IMR-90 (cell line): ENCODE data around the gene ASCL3. TPM values are rescaled to one million over a fixed set of nuclear protein-coding genes. Genes with fewer than 3 reads are reported as not detected.

Experiments
- ATAC-seq: fragments of 200-7000 bp; cut with Tn5 transposase; 2 replicates; pipeline ENCODE4 v1.9.1; 2020; ENCODE audit warnings: low read depth, mild to moderate bottlenecking, moderate library complexity
- BruUV-seq: library from RNA; stranded (reverse); fragments of 400-500 nt; replicated peaks from 2 replicates; lab custom pipeline; 2021; lab: Mats Ljungman, UMichigan
- CTCF ChIA-PET: fragments of 300-600 bp; formaldehyde crosslinking; extraction: SDS; loops from one replicate; lab custom pipeline; 2021; ENCODE audit warnings: antibody characterized with exemption; lab: Yijun Ruan, JAX
- POLR2A ChIA-PET: fragments of 300-600 bp; sonication (Branson Sonifier 250); formaldehyde crosslinking; loops from one replicate; lab custom pipeline; 2022; ENCODE audit warnings: antibody characterized with exemption; ENCODE audit not compliant: unreplicated experiment; lab: Charles Lee
- DNase-seq: peaks from one replicate; pipeline ENCODE4 v3.0.0; 2013
- H2AFZ ChIP-seq: replicated peaks from 2 replicates; pipeline ENCODE3; 2013; ENCODE audit warnings: low read length, mild to moderate bottlenecking; ENCODE audit not compliant: poor library complexity
- H2AK5ac ChIP-seq: 2 replicates; pipeline ENCODE4 v1.6.1; 2013; ENCODE audit warnings: low read depth, low read length, inconsistent platforms
- H2AK9ac ChIP-seq: replicated peaks from 2 replicates; pipeline ENCODE3; 2013; ENCODE audit warnings: mild to moderate bottlenecking, low read depth, low read length, moderate library complexity; ENCODE audit not compliant: poor library complexity
- H2BK120ac ChIP-seq: 2 replicates; pipeline ENCODE4 v1.6.1; 2013; ENCODE audit warnings: low read depth, low read length, inconsistent platforms
- H2BK15ac ChIP-seq: 3 replicates; pipeline ENCODE4 v1.6.1; 2013; ENCODE audit warnings: low read depth, low read length, inconsistent platforms
- H2BK20ac ChIP-seq: 2 replicates; pipeline ENCODE4 v1.6.1; 2013; ENCODE audit warnings: low read depth, mild to moderate bottlenecking, inconsistent platforms, low read length, moderate library complexity
- H2BK5ac ChIP-seq: 2 replicates; pipeline ENCODE4 v1.6.1; 2013; ENCODE audit warnings: mild to moderate bottlenecking, low read depth, low read length, inconsistent platforms; ENCODE audit not compliant: poor library complexity, severe bottlenecking
- H3K14ac ChIP-seq: replicated peaks from 2 replicates; pipeline ENCODE4 v1.6.1; 2013; ENCODE audit warnings: low read depth, low read length, inconsistent platforms
- H3K18ac ChIP-seq: 2 replicates; pipeline ENCODE4 v1.6.1; 2013; ENCODE audit warnings: low read depth, low read length, control low read depth
- H3K23ac ChIP-seq: 2 replicates; pipeline ENCODE4 v1.6.1; 2013; ENCODE audit warnings: low read depth, low read length, inconsistent platforms
- H3K27ac ChIP-seq: 2 replicates; pipeline ENCODE4 v1.5.1; 2013; ENCODE audit warnings: mild to moderate bottlenecking, control low read depth, low read length; ENCODE audit not compliant: insufficient read depth
- H3K27me3 ChIP-seq: 2 replicates; pipeline ENCODE4 v1.6.1; 2013; ENCODE audit warnings: low read length; ENCODE audit not compliant: control insufficient read depth, insufficient read depth
- H3K36me3 ChIP-seq: 2 replicates; pipeline ENCODE4 v1.6.1; 2013; ENCODE audit warnings: low read length, mixed read lengths; ENCODE audit not compliant: control insufficient read depth, insufficient read depth
- H3K4ac ChIP-seq: 2 replicates; pipeline ENCODE4 v1.6.1; 2013; ENCODE audit warnings: low read depth, low read length, inconsistent platforms
- H3K4me1 ChIP-seq: 2 replicates; pipeline ENCODE4 v1.6.1; 2013; ENCODE audit warnings: low read length, mixed read lengths; ENCODE audit not compliant: control insufficient read depth, insufficient read depth
- H3K4me2 ChIP-seq: 2 replicates; pipeline ENCODE4 v1.6.1; 2013; ENCODE audit warnings: low read depth, mild to moderate bottlenecking, control low read depth, low read length, moderate library complexity
- H3K4me3 ChIP-seq: 2 replicates; pipeline ENCODE4 v1.5.1; 2013; ENCODE audit warnings: low read depth, mild to moderate bottlenecking, control low read depth, low read length, moderate library complexity; ENCODE audit not compliant: insufficient read depth
- H3K56ac ChIP-seq: 2 replicates; pipeline ENCODE4 v1.6.1; 2013; ENCODE audit warnings: low read length, inconsistent platforms; ENCODE audit not compliant: insufficient read depth; ENCODE audit errors: extremely low read depth
- H3K79me1 ChIP-seq, 2 experiments: 2 replicates each; pipeline ENCODE4 v1.6.1; 2013; ENCODE audit warnings: low read length in 2 of 2, inconsistent platforms in 1 of 2, low read depth in 1 of 2
- H3K9ac ChIP-seq: 2 replicates; pipeline ENCODE4 v1.6.1; 2013; ENCODE audit warnings: low read depth, low read length, control low read depth
- H3K9me1 ChIP-seq: 2 replicates; pipeline ENCODE4 v1.6.1; 2013; ENCODE audit warnings: low read length, inconsistent platforms; ENCODE audit not compliant: insufficient read depth
- H3K9me3 ChIP-seq: 2 replicates; pipeline ENCODE4 v1.6.1; 2013; ENCODE audit warnings: low read length; ENCODE audit not compliant: control insufficient read depth, insufficient read depth
- H4K20me1 ChIP-seq: 2 replicates; pipeline ENCODE4 v1.6.1; 2013; ENCODE audit warnings: low read length, inconsistent platforms; ENCODE audit not compliant: insufficient read depth
- H4K5ac ChIP-seq: 2 replicates; pipeline ENCODE4 v1.6.1; 2013; ENCODE audit warnings: mild to moderate bottlenecking, low read depth, low read length, control low read depth
- H4K8ac ChIP-seq, 2 experiments: 2 replicates each; pipeline ENCODE4 v1.6.1; 2013; ENCODE audit warnings: low read depth in 2 of 2, low read length in 2 of 2, control low read depth in 1 of 2, inconsistent platforms in 1 of 2
- H4K91ac ChIP-seq: 2 replicates; pipeline ENCODE4 v1.6.1; 2013; ENCODE audit warnings: low read depth, low read length, inconsistent platforms; ENCODE audit not compliant: insufficient read depth
- BHLHE40 ChIP-seq: fragments of 150-350 bp; IDR thresholded peaks from 2 replicates; pipeline ENCODE4 v1.6.1; 2016; ENCODE audit warnings: mild to moderate bottlenecking, low read depth, low read length
- CEBPB ChIP-seq: IDR thresholded peaks from 2 replicates; pipeline ENCODE4 v1.6.1; 2012; ENCODE audit warnings: low read depth, low read length, improper control_type of control experiment
- CHD1 ChIP-seq: IDR thresholded peaks from 2 replicates; pipeline ENCODE4 v1.6.1; 2012; ENCODE audit warnings: low read depth, low read length, improper control_type of control experiment
- FOS ChIP-seq: fragments of 150-350 bp; IDR thresholded peaks from 2 replicates; pipeline ENCODE4 v1.6.1; 2016; ENCODE audit warnings: low read depth, low read length
- MAFK ChIP-seq: IDR thresholded peaks from 2 replicates; pipeline ENCODE4 v1.6.1; 2012; ENCODE audit warnings: low read depth, low read length, improper control_type of control experiment
- MAZ ChIP-seq: IDR thresholded peaks from 2 replicates; pipeline ENCODE4 v1.6.1; 2012; ENCODE audit warnings: low read depth, mild to moderate bottlenecking, low read length, improper control_type of control experiment, moderate library complexity, borderline replicate concordance
- MXI1 ChIP-seq: IDR thresholded peaks from 2 replicates; pipeline ENCODE4 v1.6.1; 2012; ENCODE audit warnings: low read depth, mild to moderate bottlenecking, low read length, moderate library complexity, borderline replicate concordance
- NFE2L2 ChIP-seq: fragments of 150-350 bp; IDR thresholded peaks from 2 replicates; pipeline ENCODE4 v1.6.1; 2016; ENCODE audit warnings: low read depth, mild to moderate bottlenecking, low read length
- POLR2A ChIP-seq: IDR thresholded peaks from 2 replicates; pipeline ENCODE4 v1.6.1; 2012; ENCODE audit warnings: mild to moderate bottlenecking, low read depth, low read length
- RAD21 ChIP-seq: IDR thresholded peaks from 2 replicates; pipeline ENCODE4 v1.6.1; 2012; ENCODE audit warnings: low read length, improper control_type of control experiment
- RCOR1 ChIP-seq: IDR thresholded peaks from 2 replicates; pipeline ENCODE4 v1.6.1; 2012; ENCODE audit warnings: mild to moderate bottlenecking, low read length, improper control_type of control experiment; ENCODE audit not compliant: insufficient replicate concordance
- RFX5 ChIP-seq: IDR thresholded peaks from 2 replicates; pipeline ENCODE4 v1.8.0; 2012; ENCODE audit warnings: low read depth, mild to moderate bottlenecking, low read length, moderate library complexity
- SMC3 ChIP-seq: fragments of 150-350 bp; IDR thresholded peaks from 2 replicates; pipeline ENCODE4 v1.6.1; 2016; ENCODE audit warnings: low read depth, mild to moderate bottlenecking, antibody characterized with exemption, low read length, moderate library complexity
- WGBS, 2 experiments: methylation state at CpG; one replicate each; pipeline versions ENCODE4 v1.1.5 to v1.1.7; 2013; ENCODE audit warnings: missing lambda C conversion rate in 2 of 2; ENCODE audit not compliant: insufficient read length in 1 of 2; ENCODE audit errors: extremely low coverage in 2 of 2; 5-methylcytosine and 5-hydroxymethylcytosine counted together
- dilution Hi-C: fragments of 300-500 bp; cut with HindIII; formaldehyde crosslinking; loops from one replicate; pipeline ENCODE4 v1.14.3; 2018; ENCODE audit warnings: low sequenced_read_pairs; ENCODE audit not compliant: unreplicated experiment
- in situ Hi-C: fragments of 300-500 bp; cut with MboI; formaldehyde crosslinking; loops from 3 replicates; pipeline ENCODE4 v1.14.3; 2019; ENCODE audit warnings: low sequenced_read_pairs, inconsistent platforms, mixed read lengths
- intact Hi-C: fragments of 100-400 bp; cut with micrococcal nuclease; formaldehyde crosslinking; loops from 2 replicates; pipeline ENCODE4 v1.10.0; 2022
- polyA plus RNA-seq, 3 experiments: library from polyadenylated mRNA; depleted of rRNA; stranded (reverse); fragments of >200 nt; gene quantifications; 2 replicates each; pipeline ENCODE4 v1.2.3, GENCODE V29; 2012; ENCODE audit warnings: low replicate concordance in 1 of 3
- total RNA-seq: library from RNA; depleted of rRNA; stranded (reverse); fragments of >200 nt; gene quantifications from 2 replicates; pipeline ENCODE4 v1.2.3, GENCODE V29; 2012
- TF ChIP-seq, protein P1 (sequence below): fragments of 150-350 bp; IDR thresholded peaks from 2 replicates; pipeline ENCODE4 v1.6.1; 2017; ENCODE audit warnings: mild to moderate bottlenecking, antibody characterized with exemption, low read length, low read depth
- TF ChIP-seq, protein P2 (sequence below): conservative IDR thresholded peaks from 2 replicates; pipeline ENCODE4 v1.5.1; 2012; ENCODE audit warnings: mild to moderate bottlenecking, low read depth, low read length, improper control_type of control experiment
- TF ChIP-seq, protein P3 (sequence below): fragments of 150-350 bp; IDR thresholded peaks from 2 replicates; pipeline ENCODE4 v1.6.1; 2016; ENCODE audit warnings: low read depth, mild to moderate bottlenecking, low read length, moderate library complexity, borderline replicate concordance

Gene ASCL3
- total and polyA plus RNA-seq, 2 of the 4 experiments (the other 2 are of a cell fraction): not detected

DNA sequence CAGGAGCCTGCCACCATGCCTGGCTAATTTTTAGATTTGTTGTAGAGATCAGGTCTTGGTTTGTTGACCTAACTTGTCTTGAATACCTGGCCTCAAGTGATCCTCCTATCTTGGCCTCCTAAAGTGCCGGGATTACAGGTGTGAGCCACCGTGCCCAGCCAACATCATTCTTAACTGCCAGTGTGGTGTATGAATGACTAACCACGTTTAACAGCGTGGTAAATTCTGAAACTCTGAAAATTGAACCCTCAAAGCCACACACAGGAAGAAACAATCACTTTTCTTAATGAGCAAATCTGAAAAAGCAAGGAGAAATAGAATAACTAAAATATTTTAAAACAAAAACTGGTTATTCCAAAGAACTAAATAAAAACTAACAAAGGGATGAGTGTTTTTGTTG lies 14.0 kb upstream of the ASCL3 start:
- no CpG with 5 or more reads among the region's 4 CpGs for WGBS, 2 experiments
- ChIA-PET POLR2A (no interaction called here), CTCF (no interaction called here)
- H3K4me2 ChIP-seq: no peak overlapping the region
- peaks cover 16% of the 10 kb centered on the region for H3K36me3 ChIP-seq
- no peak overlapping the region for H3K18ac ChIP-seq
- no peak overlapping the region for H3K27ac ChIP-seq
- DNase-seq (no peak), ATAC-seq (no peak)
- H3K4ac ChIP-seq: no peak overlapping the region
- peaks cover 3% of the 10 kb centered on the region; the same call in 1 of the 2 replicates for H3K9me1 ChIP-seq
- H3K79me1 ChIP-seq: peaks cover 23 to 39% of the 10 kb centered on the region in 2 experiments
- H3K56ac ChIP-seq: no peak overlapping the region
- no peak overlapping the region for H3K14ac ChIP-seq
- H2BK15ac ChIP-seq: no peak overlapping the region
- no peak overlapping the region for H4K91ac ChIP-seq
- 0 out of 2 replicates have a peak overlapping the region, but pooled peaks have one; percentile 11 for H3K23ac ChIP-seq
- no peak overlapping the region for H2BK5ac ChIP-seq
- no peak overlapping the region for H3K4me3 ChIP-seq
- peaks cover 2% of the 10 kb centered on the region; the same call in 1 of the 2 replicates for H3K4me1 ChIP-seq
- no TSS peak for BruUV-seq
- H4K20me1 ChIP-seq: no peaks in the 10 kb centered on the region
- H2AK5ac ChIP-seq: no peak overlapping the region
- H2BK20ac ChIP-seq: no peak overlapping the region
- no peaks in the 10 kb centered on the region for H3K27me3 ChIP-seq
- intact Hi-C loops: loop anchor here (5.0 kb wide), 1 partner anchor 730 kb away; no protein-coding TSS in a partner anchor
- in situ Hi-C loops: loop anchor here (5.0 to 25.0 kb wide), 2 partner anchors 45 to 720 kb away; partner anchors contain the start of gene AKIP1
- H4K5ac ChIP-seq: no peak overlapping the region
- H2BK120ac ChIP-seq: no peak overlapping the region
- no peak overlapping the region for H2AFZ ChIP-seq
- dilution Hi-C loops: no loop called here
- no peak overlapping the region for H3K9ac ChIP-seq
- H2AK9ac ChIP-seq: no peak overlapping the region
- no peak overlapping the region for H4K8ac ChIP-seq
- TF ChIP-seq, protein P1, sequence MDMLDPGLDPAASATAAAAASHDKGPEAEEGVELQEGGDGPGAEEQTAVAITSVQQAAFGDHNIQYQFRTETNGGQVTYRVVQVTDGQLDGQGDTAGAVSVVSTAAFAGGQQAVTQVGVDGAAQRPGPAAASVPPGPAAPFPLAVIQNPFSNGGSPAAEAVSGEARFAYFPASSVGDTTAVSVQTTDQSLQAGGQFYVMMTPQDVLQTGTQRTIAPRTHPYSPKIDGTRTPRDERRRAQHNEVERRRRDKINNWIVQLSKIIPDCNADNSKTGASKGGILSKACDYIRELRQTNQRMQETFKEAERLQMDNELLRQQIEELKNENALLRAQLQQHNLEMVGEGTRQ: no peak
- TF ChIP-seq POLR2A (no peak), RCOR1 (no peak), CHD1 (no peak), FOS (no peak), MAFK (no peak), RFX5 (no peak), BHLHE40 (no peak), RAD21 (no peak), MXI1 (no peak), MAZ (no peak), NFE2L2 (no peak), CEBPB (no peak), SMC3 (no peak)
- TF ChIP-seq, protein P2, sequence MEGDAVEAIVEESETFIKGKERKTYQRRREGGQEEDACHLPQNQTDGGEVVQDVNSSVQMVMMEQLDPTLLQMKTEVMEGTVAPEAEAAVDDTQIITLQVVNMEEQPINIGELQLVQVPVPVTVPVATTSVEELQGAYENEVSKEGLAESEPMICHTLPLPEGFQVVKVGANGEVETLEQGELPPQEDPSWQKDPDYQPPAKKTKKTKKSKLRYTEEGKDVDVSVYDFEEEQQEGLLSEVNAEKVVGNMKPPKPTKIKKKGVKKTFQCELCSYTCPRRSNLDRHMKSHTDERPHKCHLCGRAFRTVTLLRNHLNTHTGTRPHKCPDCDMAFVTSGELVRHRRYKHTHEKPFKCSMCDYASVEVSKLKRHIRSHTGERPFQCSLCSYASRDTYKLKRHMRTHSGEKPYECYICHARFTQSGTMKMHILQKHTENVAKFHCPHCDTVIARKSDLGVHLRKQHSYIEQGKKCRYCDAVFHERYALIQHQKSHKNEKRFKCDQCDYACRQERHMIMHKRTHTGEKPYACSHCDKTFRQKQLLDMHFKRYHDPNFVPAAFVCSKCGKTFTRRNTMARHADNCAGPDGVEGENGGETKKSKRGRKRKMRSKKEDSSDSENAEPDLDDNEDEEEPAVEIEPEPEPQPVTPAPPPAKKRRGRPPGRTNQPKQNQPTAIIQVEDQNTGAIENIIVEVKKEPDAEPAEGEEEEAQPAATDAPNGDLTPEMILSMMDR: no peak
- TF ChIP-seq, protein P3, sequence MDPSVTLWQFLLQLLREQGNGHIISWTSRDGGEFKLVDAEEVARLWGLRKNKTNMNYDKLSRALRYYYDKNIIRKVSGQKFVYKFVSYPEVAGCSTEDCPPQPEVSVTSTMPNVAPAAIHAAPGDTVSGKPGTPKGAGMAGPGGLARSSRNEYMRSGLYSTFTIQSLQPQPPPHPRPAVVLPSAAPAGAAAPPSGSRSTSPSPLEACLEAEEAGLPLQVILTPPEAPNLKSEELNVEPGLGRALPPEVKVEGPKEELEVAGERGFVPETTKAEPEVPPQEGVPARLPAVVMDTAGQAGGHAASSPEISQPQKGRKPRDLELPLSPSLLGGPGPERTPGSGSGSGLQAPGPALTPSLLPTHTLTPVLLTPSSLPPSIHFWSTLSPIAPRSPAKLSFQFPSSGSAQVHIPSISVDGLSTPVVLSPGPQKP: no peak
- no peaks in the 10 kb centered on the region for H3K9me3 ChIP-seq
